ENCODE measurements around the gene CDC5L.

- TF ChIP-seq CTCF (IDR thresholded peaks at IDR 0.05) (no peak), POLR2A (IDR thresholded peaks at IDR 0.05) (no peak)
Measured at GRCh38 chr6:44435500-44435899, 48.0 kb downstream of the CDC5L start.
